Skeletal muscle cell (primary cell): ENCODE results near the gene C1GALT1C1.

Experiments used
- DNase-seq: peaks from one replicate; pipeline ENCODE4 v3.0.0-alpha.2; 2010; ENCODE audit warnings: low read depth
- H3K4me3 ChIP-seq: 2 replicates; pipeline ENCODE4 v1.5.1; 2011; ENCODE audit warnings: low read depth, mild to moderate bottlenecking, control low read depth, low read length, moderate library complexity

C1GALT1C1 gene

GRCh38 chrX:120603707-120604360 is 26.0 kb downstream of the C1GALT1C1 start, which contains the start of gene MCTS1:
TSS of gene MCTS1 (plus strand) at chrX:120604101. CDS start at chrX:120604237, 136 bp downstream.
- H3K4me3 ChIP-seq: peak within 1 kb of the TSS; percentile 66
- peak; percentile 88 for DNase-seq

GRCh38 chrX:120585702-120586101 is 44.2 kb downstream of the C1GALT1C1 start:
- DNase-seq: no peak
- no peak overlapping the region for H3K4me3 ChIP-seq
